H1 (cell line): ENCODE measurements around the gene NLRC5.

Experiments used
- CHD2 ChIP-seq: IDR thresholded peaks from 2 replicates; pipeline ENCODE4 v1.6.1; 2012; ENCODE audit warnings: low read length, improper control_type of control experiment
- TF ChIP-seq, protein P1 (sequence below), 3 experiments: IDR thresholded peaks; 1 replicate in 2 of 3; 2 replicates in 1 of 3; pipeline versions ENCODE4 v1.5.1 to v1.6.1; 2011; ENCODE audit warnings: low read length in 3 of 3, mild to moderate bottlenecking in 3 of 3, inconsistent platforms in 2 of 3, low read depth in 1 of 3, moderate library complexity in 1 of 3; ENCODE audit not compliant: insufficient read depth in 1 of 3; ENCODE audit errors: control extremely low read depth in 1 of 3

GRCh38 chr16:57039148-57039812 lies 49.9 kb downstream of the NLRC5 start:
- no peak for TF ChIP-seq CHD2
- TF ChIP-seq, protein P1, sequence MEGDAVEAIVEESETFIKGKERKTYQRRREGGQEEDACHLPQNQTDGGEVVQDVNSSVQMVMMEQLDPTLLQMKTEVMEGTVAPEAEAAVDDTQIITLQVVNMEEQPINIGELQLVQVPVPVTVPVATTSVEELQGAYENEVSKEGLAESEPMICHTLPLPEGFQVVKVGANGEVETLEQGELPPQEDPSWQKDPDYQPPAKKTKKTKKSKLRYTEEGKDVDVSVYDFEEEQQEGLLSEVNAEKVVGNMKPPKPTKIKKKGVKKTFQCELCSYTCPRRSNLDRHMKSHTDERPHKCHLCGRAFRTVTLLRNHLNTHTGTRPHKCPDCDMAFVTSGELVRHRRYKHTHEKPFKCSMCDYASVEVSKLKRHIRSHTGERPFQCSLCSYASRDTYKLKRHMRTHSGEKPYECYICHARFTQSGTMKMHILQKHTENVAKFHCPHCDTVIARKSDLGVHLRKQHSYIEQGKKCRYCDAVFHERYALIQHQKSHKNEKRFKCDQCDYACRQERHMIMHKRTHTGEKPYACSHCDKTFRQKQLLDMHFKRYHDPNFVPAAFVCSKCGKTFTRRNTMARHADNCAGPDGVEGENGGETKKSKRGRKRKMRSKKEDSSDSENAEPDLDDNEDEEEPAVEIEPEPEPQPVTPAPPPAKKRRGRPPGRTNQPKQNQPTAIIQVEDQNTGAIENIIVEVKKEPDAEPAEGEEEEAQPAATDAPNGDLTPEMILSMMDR (IDR thresholded peaks at IDR 0.05; ENCODE audit: control extremely low read depth in 1 of 3, insufficient read depth in 1 of 3, low read depth in 1 of 3, low read length in 3 of 3) = no peak
